Head of caudate nucleus (tissue), 42 donors: ENCODE results near the gene CACNA1D.
"Not testable (repeated sequence)": the region's sequence is repeated elsewhere in the genome, so short reads cannot be mapped to it uniquely, and the experiment has no call there.

Source experiments
- DNase-seq, 42 donors: peaks; one replicate each; pipeline versions ENCODE4 v3.0.0 to v3.0.0-alpha.2; 2020 to 2021; ENCODE audit warnings: mixed read lengths in 7 of 42
- intact Hi-C: fragments of 100-400 bp; cut with DNase I; formaldehyde crosslinking; loops from one replicate; pipeline ENCODE4 v1.15.0; 2022

CACNA1D gene

DNA sequence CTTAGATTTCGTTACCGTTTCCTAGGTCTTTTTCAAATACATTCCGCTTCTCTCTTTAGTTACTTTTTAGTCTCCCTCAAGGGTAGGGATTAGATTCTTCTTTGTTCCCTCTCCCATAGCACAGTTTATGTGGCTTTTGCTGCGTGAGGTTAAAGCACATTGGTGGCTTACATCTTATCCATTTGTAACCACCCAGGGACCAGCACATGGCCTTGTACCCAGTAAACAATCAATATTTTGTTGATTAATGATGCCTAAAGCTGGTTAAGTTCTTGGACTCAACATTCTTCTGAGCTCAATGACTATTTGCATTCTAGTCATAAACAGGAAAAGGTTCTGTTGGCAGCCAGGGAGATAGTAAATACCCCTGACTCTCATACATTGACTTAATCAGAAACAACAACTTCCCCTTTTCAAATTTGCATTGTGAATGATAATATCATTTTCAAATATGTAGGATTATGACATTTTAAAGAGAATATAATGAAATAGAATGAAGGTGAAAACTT lies 60.2 kb downstream of the CACNA1D start:
- intact Hi-C loops = no loop called here
- no peak for DNase-seq

- intact Hi-C loops = no loop called here
- no peak for DNase-seq
These were observed 60.7 kb downstream of the CACNA1D start for GRCh38 chr3:53555068-53555588.

DNA sequence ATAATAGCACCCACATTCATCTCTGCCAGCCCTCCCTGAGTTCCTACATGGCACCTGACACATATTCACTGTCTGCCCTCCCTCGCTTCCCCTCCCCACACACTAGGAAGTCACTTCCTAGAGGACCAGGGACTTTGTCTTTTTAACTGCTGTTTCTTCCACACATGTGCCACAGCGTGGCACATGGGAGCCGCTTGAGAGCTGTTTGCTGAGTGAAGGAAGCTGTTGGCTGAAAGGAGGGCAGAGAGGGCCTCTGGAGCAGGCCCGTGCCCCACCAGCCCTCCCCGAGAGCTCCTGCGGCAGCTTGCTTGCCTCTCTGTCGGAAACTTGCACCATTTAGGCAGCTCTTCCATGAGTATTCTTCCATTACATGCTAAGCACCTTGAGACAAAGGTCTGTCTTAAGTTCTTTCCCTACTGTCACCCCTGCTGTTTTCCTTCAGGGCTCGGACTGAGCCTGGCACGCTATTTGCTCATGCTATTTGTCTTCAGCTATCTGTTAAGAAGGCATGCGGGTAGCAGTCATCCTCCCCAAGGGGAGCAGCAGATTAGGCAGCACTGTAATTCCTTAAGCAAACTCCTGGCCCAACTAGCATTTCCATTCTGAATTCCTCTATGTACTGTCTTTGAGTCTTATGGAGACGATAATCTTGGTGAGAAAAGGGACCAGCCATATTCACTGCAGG lies 72.2 kb downstream of the CACNA1D start:
- DNase-seq = no peak
- intact Hi-C loops = no loop called here

- no peak for DNase-seq
- intact Hi-C loops = no loop called here
These were observed 75.7 kb downstream of the CACNA1D start for GRCh38 chr3:53570081-53570480.

DNA sequence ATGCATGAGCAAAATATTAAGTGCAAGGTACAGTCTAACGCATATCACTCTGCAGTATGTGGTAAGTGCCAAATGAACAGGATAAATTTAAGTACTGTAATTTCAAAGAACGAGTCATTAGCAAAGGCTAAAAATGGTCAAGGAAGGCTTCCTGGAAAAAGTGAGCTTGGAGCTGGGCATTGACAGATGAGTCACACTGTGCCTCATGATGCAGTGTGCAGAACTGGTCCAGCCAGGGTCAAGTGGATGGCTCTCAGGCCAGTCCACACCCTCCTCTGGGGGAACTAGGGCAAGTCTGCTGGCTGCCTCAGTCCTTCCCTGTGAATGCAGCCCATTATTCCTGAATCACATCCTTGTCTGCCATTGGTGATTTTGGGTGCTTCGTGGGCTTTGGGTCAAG lies 76.3 kb downstream of the CACNA1D start:
- DNase-seq = no peak
- intact Hi-C loops = no loop called here

DNA sequence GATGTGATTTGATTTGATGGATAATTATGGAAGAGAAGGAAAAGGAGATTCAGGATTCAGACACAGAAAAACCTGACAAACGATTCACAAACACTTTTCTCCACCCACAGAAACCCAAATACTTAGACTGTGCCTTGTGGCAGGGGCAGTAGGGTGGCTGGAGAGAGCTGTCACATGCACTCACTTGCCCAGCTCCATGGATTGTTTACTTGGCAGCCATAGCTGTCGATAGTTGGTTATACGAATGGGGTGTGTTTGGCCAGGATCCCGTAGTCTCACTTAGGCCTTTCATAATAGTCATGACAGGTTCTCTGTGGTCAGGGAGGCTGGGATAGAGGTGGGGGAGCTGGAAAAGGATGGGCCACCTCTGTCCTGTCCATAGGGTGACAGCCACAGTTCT lies 76.9 kb downstream of the CACNA1D start:
- intact Hi-C loops = no loop called here
- no peak for DNase-seq

- intact Hi-C loops = not testable (repeated sequence)
- DNase-seq = peak in 1 of 42 donors; percentile 4
These were observed 77.8 kb downstream of the CACNA1D start for GRCh38 chr3:53572184-53572583.

GRCh38 chr3:53577506-53577905 lies 83.1 kb downstream of the CACNA1D start:
- intact Hi-C loops = no loop called here
- no peak for DNase-seq

DNA sequence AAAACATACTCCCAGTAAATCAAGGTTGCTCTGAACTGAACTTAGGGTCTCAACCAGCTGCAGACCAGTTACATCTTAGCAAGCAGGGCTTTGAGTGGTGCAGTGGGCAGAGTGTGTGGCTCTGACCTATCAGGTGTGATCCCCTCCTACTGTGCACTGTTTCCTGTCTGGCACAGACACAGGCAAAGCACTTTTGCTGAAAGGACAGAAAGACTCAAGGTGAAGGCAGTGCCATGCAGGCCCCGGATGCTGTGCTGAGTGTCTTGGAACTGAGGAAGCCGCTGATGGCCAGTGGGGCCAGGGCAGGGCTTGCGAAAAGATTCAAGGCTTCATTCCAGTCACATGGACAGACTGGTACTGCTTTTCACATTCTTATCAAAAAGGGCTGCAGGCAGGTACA lies 85.2 kb downstream of the CACNA1D start:
- no peak for DNase-seq
- intact Hi-C loops = no loop called here

GRCh38 chr3:53581671-53582070 lies 87.3 kb downstream of the CACNA1D start:
- intact Hi-C loops = no loop called here

GRCh38 chr3:53583161-53583690 lies 88.8 kb downstream of the CACNA1D start:
- intact Hi-C loops = no loop called here
- no peak for DNase-seq

More at GRCh38 chr3:53581671-53582070, 87.3 kb downstream of the CACNA1D start:
- no peak for DNase-seq

GRCh38 chr3:53585049-53585448 lies 90.6 kb downstream of the CACNA1D start:
- intact Hi-C loops = no loop called here
- DNase-seq = no peak

DNA sequence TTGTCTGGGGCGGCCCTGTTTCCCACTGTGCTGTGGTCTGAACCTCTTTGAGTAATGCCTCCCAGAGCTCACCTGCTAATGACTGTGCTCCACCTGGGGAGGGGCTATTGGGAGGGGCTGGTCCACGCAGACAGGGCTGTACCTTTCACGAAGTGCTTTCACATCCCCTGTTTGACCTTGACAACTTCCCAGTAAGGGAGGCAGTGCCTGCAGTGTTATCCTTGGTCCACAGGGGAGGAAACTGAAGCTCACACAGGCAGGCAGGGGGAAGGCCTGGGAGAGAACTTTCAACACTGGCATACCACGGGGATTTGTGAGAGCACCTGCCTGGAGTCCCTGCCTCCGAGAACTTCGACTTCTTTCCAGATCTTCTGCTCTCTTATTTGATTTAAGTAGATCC lies 91.2 kb downstream of the CACNA1D start:
- no peak for DNase-seq
- intact Hi-C loops = no loop called here

GRCh38 chr3:53588122-53588521 lies 93.7 kb downstream of the CACNA1D start:
- intact Hi-C loops = no loop called here

GRCh38 chr3:53589201-53589600 lies 94.8 kb downstream of the CACNA1D start:
- intact Hi-C loops = no loop called here
- no peak for DNase-seq

More at GRCh38 chr3:53588122-53588521, 93.7 kb downstream of the CACNA1D start:
- no peak for DNase-seq

GRCh38 chr3:53589806-53590205 lies 95.4 kb downstream of the CACNA1D start:
- DNase-seq = no peak
- intact Hi-C loops = no loop called here

- no peak for DNase-seq
- intact Hi-C loops = no loop called here
These were observed 96.2 kb downstream of the CACNA1D start for GRCh38 chr3:53590606-53591005.

DNA sequence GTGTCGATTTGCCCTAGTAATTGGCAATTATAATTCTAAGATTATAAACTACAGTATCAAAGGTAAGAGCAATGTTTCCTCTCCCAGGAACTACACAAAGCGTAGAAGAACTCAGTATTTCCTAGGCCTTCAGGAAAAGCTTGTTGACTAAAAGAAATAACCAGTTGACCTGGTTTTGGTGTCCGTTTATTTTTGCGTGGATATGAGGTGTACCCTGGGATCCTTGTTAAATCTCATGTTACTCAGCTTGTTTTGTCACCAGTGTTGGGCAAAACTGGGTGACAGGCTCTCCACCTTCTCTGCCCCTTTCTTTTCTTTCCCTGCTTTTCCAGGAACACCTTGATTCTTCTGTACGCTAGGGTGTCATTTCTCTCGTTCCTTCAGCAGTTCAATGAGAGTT lies 97.2 kb downstream of the CACNA1D start:
- intact Hi-C loops = no loop called here
- DNase-seq = no peak

GRCh38 chr3:53592862-53593261 lies 98.5 kb downstream of the CACNA1D start:
- intact Hi-C loops = no loop called here
- DNase-seq = no peak

DNA sequence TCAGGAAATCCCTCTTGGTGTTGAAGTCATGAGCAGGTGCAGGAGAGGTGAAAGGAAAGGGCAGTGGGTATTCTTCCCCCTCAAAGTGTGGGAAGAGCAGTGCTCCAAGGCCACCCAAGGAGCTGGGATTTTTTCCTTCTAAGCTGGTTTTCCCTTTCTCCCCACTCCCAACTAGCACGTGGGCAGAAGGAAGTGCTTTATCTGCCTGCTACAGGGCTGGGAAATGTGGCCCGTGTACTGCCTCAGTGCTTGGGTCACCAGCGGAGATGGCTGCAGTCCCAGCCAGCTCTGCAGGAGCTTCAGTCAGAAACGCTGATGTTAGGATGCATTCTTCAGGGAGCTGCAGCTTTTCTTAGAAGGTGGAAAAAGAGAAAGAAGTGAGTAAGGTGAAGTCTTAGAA lies 99.2 kb downstream of the CACNA1D start:
- intact Hi-C loops = no loop called here
- no peak for DNase-seq

DNA sequence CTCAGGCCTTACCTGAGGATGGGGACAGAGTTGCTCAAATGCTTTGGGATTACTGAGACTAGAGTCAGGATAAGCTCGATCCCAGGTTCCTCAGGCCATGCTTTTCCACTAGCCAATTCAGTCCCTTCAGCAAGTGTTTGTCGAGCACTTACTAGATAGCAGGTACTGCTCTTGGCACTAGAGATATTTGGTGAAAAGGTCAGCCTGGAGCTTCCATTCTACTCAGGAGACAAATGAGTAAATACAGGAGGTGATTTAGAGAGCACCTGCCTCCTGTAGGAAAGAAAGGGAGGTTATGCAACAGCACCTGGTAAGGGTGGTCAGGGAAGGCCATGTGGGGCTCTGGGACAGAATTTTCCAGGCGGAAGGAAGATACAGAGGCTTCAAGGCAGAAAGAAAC lies 99.9 kb downstream of the CACNA1D start:
- DNase-seq = no peak

More for the DNA sequence above, 99.9 kb downstream of the CACNA1D start:
- intact Hi-C loops = no loop called here
